Ascending aorta (tissue), 2 donors: Measurements from ENCODE around the gene PXDN. TPM values are rescaled to one million over a fixed set of nuclear protein-coding genes. Genes with fewer than 3 reads are reported as not detected.

ENCODE experiments used
- DNase-seq, 2 donors: peaks; one replicate each; pipeline ENCODE4 v3.0.0-alpha.2; 2019; ENCODE audit warnings: low spot score in 2 of 2
- H3K27ac ChIP-seq, 2 donors: fragments of 200-600 bp; sonication (generic); one replicate each; pipeline ENCODE4 v1.5.1; 2016 to 2017; ENCODE audit warnings: mild to moderate bottlenecking in 1 of 2
- H3K27me3 ChIP-seq: fragments of 200-600 bp; sonication (generic); one replicate; pipeline ENCODE4 v1.5.1; 2017
- H3K36me3 ChIP-seq, 2 donors: fragments of 200-600 bp; sonication (generic); one replicate each; pipeline ENCODE4 v1.5.1; 2016
- H3K4me1 ChIP-seq, 2 donors: fragments of 200-600 bp; sonication (generic); one replicate each; pipeline ENCODE4 v1.5.1; 2016 to 2017; ENCODE audit warnings: mild to moderate bottlenecking in 1 of 2
- H3K4me3 ChIP-seq, 2 donors: fragments of 200-600 bp; sonication (generic); one replicate each; pipeline ENCODE4 v1.5.1; 2016 to 2017; ENCODE audit warnings: mild to moderate bottlenecking in 1 of 2
- H3K9me3 ChIP-seq, 2 donors: fragments of 200-600 bp; sonication (generic); one replicate each; pipeline ENCODE4 v1.5.1; 2016
- intact Hi-C: fragments of 100-400 bp; cut with DNase I; formaldehyde crosslinking; loops from one replicate; pipeline ENCODE4 v1.15.1; 2023
- total RNA-seq: library from RNA; depleted of rRNA; stranded (reverse); fragments of >200 nt; gene quantifications from one replicate; pipeline ENCODE4 v1.1.0, GENCODE V29; 2016
- TF ChIP-seq, protein P1 (sequence below), 3 experiments: fragments of 200-600 bp in 2 of 3; fragments of 450-650 bp in 1 of 3; sonication (generic) in 2 of 3; IDR thresholded peaks; one replicate each; pipeline ENCODE4 v1.5.1; 2016 to 2019; ENCODE audit warnings: antibody characterized with exemption in 3 of 3, mild to moderate bottlenecking in 1 of 3, moderate library complexity in 1 of 3

The PXDN gene
- total RNA-seq, 1 donor from 2014 or later: 188 TPM

DNA sequence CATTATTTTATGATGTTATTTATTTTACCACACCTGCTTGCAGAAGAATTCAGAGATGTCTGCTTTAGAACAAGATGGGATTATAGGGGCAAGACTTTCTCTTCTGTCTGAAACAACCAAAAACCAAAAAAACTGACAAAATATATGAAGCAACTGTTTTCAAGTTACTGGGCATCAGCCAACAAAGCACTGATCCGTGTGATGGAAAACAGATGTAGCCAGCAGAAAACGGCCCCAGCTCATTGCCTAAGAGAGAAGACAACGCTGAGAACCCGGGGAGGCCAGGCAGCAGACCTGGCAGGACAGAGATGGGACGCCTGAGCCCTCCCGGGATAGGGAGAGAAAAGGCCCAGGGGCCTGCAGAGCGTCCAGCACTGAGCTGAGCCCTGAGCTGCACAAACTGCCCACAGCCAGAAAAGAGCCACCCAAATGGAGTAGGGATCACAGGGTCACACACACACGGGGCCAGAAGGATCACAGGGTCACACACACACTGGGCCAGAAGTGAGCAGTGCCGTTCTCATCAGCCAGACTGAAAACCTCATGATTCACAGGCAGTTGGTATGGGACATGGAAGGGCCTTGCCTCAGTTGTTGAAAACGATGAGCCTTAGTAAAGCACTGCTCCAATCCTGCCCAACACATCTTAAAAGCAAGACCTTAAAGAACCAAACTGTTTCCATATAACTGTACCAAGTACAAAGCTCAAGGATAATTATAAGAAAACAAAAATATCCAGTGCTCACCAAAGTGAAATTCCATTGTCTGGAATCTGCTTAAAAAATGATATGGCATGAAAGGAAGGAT, 12.1 kb downstream of the PXDN start:
- TF ChIP-seq, protein P1, sequence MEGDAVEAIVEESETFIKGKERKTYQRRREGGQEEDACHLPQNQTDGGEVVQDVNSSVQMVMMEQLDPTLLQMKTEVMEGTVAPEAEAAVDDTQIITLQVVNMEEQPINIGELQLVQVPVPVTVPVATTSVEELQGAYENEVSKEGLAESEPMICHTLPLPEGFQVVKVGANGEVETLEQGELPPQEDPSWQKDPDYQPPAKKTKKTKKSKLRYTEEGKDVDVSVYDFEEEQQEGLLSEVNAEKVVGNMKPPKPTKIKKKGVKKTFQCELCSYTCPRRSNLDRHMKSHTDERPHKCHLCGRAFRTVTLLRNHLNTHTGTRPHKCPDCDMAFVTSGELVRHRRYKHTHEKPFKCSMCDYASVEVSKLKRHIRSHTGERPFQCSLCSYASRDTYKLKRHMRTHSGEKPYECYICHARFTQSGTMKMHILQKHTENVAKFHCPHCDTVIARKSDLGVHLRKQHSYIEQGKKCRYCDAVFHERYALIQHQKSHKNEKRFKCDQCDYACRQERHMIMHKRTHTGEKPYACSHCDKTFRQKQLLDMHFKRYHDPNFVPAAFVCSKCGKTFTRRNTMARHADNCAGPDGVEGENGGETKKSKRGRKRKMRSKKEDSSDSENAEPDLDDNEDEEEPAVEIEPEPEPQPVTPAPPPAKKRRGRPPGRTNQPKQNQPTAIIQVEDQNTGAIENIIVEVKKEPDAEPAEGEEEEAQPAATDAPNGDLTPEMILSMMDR (IDR thresholded peaks at IDR 0.05): no peak
- peak in 1 of 2 donors; percentile 62 for DNase-seq
- peak overlapping the region; percentile 87 to 94 for H3K27ac ChIP-seq
- H3K4me3 ChIP-seq: no peak overlapping the region
- H3K9me3 ChIP-seq: peaks cover 0 to 8% of the 10 kb centered on the region in 2 donors
- peaks cover 12 to 54% of the 10 kb centered on the region in 2 donors for H3K4me1 ChIP-seq
- no peaks in the 10 kb centered on the region for H3K27me3 ChIP-seq
- intact Hi-C loops: no loop called here
- no peaks in the 10 kb centered on the region for H3K36me3 ChIP-seq

DNA sequence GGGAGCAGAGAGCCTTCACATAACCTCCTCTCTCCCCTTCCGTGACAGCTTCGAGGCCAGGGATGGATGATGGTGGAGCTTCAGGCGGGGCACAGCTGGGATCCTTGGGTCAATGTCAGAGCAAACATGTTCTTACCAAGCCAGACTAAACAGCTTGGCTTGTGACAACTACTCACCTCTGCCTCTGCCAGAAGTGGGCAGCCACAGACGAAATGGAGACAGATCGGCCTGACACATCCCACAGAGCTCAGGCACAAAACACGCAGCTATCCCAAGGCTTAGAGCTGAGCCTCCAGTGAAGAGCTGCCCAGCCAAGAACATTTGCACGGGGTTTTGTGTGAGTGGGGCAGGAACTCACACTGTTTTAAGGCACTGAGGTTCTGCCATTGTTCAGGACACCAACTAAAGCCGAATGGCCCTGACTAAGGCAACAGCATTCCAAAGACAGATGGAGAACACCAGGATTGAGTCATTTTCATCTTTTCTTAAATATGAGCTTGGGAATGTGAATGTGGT, 12.8 kb downstream of the PXDN start:
- Histone ChIP-seq H3K9me3 (peaks cover 0 to 8% of the 10 kb centered on the region in 2 donors), H3K4me1 (peaks cover 12 to 53% of the 10 kb centered on the region in 2 donors), H3K27me3 (no peaks in the 10 kb centered on the region), H3K27ac (peak overlapping the region; percentile 87 to 94), H3K36me3 (no peaks in the 10 kb centered on the region), H3K4me3 (peak overlapping the region in 1 of 2 donors; percentile 41)
- DNase-seq: peak in 1 of 2 donors; percentile 76
- intact Hi-C loops: no loop called here
- TF ChIP-seq, protein P1 (IDR thresholded peaks at IDR 0.05): no peak

DNA sequence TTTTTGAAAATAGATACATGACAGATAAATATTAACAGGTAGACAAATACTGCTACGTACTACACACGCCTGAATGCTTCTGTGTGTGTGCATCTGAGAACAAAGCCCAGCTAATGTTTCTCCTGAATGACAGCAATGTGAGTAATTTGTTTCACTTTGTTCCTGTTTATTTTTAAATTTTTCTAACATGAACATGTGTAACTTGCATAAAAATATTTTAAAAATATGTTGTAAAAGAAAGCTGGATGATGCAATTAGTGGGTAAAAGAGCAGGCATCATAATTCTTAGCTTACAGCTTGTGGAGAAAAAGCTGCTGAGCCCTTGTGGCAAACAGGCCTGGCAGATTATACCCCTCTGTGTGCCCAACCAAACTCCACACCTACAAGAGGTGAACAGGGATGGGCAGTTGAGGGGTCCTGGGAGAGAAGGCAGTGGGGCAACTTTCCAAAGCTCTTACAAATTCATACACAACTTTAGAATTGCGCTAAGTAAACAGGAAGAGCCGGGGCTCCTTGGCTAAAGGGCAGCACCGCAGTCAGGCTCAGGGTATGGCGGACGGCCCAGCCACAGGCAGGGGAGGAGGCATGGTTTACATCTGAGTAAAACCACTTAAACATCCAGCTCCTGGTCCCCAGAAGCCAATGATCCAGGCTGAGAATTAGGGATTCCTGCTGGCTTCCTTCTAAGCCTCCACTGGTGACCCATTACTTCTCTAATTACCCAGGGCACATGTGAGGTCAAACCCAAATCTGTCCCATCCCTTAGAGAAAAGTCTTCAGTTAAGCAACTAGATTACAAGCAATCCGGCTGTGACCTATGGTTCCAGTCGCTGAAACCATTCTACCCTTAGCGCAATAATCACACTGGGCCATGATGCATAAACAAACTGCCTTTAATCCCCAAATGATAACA, 14.0 kb downstream of the PXDN start:
- peak in 1 of 2 donors; percentile 69 for DNase-seq
- no peaks in the 10 kb centered on the region for H3K27me3 ChIP-seq
- peaks cover 12 to 51% of the 10 kb centered on the region in 2 donors for H3K4me1 ChIP-seq
- H3K36me3 ChIP-seq: no peaks in the 10 kb centered on the region
- H3K27ac ChIP-seq: peak overlapping the region; percentile 87 to 94
- intact Hi-C loops: loop anchor here (1.0 kb wide), 1 partner anchor 13 kb away; no protein-coding TSS in a partner anchor
- TF ChIP-seq, protein P1 (IDR thresholded peaks at IDR 0.05): no peak
- peaks cover 0 to 3% of the 10 kb centered on the region in 2 donors for H3K9me3 ChIP-seq
- peak overlapping the region in 1 of 2 donors; percentile 41 for H3K4me3 ChIP-seq

DNA sequence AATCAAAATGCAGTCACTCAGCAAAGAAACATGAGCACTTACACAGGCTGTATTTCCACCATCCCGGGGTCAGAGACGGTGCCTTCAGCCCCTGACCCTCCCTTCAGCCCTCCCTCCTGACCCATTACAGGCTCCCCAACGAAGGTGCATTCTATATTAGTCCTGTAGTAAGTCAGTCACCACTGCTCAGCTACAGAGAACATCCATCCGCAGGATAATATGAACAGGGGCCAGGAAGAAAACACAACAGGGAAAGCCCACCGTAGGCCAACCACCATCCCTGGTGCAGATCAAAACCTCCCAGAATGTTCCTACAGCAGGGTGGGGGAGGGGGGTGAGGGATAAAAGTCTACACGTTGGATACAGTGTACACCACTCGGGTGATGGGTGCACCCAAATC, 15.1 kb downstream of the PXDN start:
- peak in 1 of 2 donors; percentile 59 for DNase-seq
- Histone ChIP-seq H3K27me3 (no peaks in the 10 kb centered on the region), H3K36me3 (no peaks in the 10 kb centered on the region), H3K27ac (peak overlapping the region; percentile 75 to 87), H3K4me3 (peak overlapping the region; percentile 10 to 13), H3K9me3 (no peaks in the 10 kb centered on the region), H3K4me1 (peaks cover 12 to 51% of the 10 kb centered on the region in 2 donors)
- TF ChIP-seq, protein P1 (IDR thresholded peaks at IDR 0.05): no peak
- intact Hi-C loops: no loop called here

DNA sequence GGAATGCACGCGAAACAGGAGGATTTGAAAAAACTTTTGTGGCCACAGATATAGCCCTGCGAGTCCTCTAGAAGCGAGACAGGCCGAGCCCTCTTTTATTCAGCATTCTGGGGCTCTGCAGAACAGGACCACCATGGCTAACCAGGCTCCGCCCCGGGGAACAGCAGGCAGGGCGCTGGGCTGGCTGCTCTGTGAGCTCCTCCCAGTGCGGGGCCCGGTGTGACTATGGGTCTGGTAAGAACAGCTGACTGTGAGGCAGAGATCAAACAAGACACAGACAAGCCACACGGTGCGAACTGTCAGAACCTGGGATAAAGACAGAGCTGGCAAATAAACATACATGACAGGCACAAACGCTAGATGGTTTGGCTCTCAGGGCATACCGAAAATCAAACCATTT, 15.5 kb downstream of the PXDN start:
- H3K4me3 ChIP-seq: peak overlapping the region; percentile 2 to 13
- H3K36me3 ChIP-seq: no peaks in the 10 kb centered on the region
- no peaks in the 10 kb centered on the region for H3K27me3 ChIP-seq
- intact Hi-C loops: no loop called here
- no peaks in the 10 kb centered on the region for H3K9me3 ChIP-seq
- peak overlapping the region; percentile 75 to 87 for H3K27ac ChIP-seq
- TF ChIP-seq, protein P1 (IDR thresholded peaks at IDR 0.05): no peak
- peak in 1 of 2 donors; percentile 74 for DNase-seq
- H3K4me1 ChIP-seq: peaks cover 12 to 51% of the 10 kb centered on the region in 2 donors
